K562 (cell line): Measurements from ENCODE around the gene NRARP. TPM values are rescaled to one million over a fixed set of nuclear protein-coding genes. Genes with fewer than 3 reads are reported as not detected.

Experiments
- ATAC-seq: fragments of 200-7000 bp; cut with Tn5 transposase; 3 replicates; pipeline ENCODE4 v1.9.1; 2020; ENCODE audit warnings: moderate library complexity
- BruUV-seq: library from RNA; stranded (reverse); fragments of 400-500 nt; replicated peaks from 2 replicates; lab custom pipeline; 2021; lab: Mats Ljungman, UMichigan
- CTCF ChIA-PET: fragments of 300-600 bp; formaldehyde crosslinking; extraction: SDS; loops from one replicate; lab custom pipeline; 2021; ENCODE audit warnings: low intra/inter-chr PET ratio; lab: Yijun Ruan, JAX
- POLR2A ChIA-PET: fragments of 300-600, 350-650 bp; sonication (Branson Sonifier 250); formaldehyde crosslinking; extraction: SDS; loops from one replicate; lab custom pipeline; 2021; ENCODE audit warnings: antibody characterized with exemption, inconsistent platforms; lab: Yijun Ruan, JAX
- DNase-seq, 4 experiments: peaks; one replicate each; pipeline versions ENCODE4 v3.0.0 to v3.0.0-alpha.2; 2011 to 2018; ENCODE audit warnings: low spot score in 3 of 4, mixed read lengths in 3 of 4; ENCODE audit errors: extremely low read depth in 1 of 4
- FAIRE-seq: peaks from 2 replicates; lab custom pipeline; 2011; peaks lifted over from hg19 to GRCh38; lab: Jason Lieb, UNC
- H2AFZ ChIP-seq: 2 replicates; pipeline ENCODE4 v1.6.0; 2011; ENCODE audit warnings: low read depth, low read length, control low read depth, inconsistent platforms
- H3K27ac ChIP-seq: fragments of 200-600 bp; 3 replicates; pipeline ENCODE4 v1.8.0; 2011; ENCODE audit warnings: low read depth, mild to moderate bottlenecking, control low read depth, inconsistent platforms, low read length, moderate library complexity, mixed read lengths; ENCODE audit errors: extremely low read depth
- H3K27me3 ChIP-seq, 2 experiments: fragments of 300-600 bp in 1 of 2; 2 replicates in 1 of 2; 3 replicates in 1 of 2; pipeline versions ENCODE4 v1.6.0 to v1.8.0; 2011; ENCODE audit warnings: inconsistent platforms in 2 of 2, low read length in 2 of 2, mild to moderate bottlenecking in 1 of 2, mixed read lengths in 1 of 2, moderate library complexity in 1 of 2; ENCODE audit not compliant: control insufficient read depth in 2 of 2, insufficient read depth in 2 of 2
- H3K36me3 ChIP-seq: fragments of 300-600 bp; 3 replicates; pipeline ENCODE4 v1.8.0; 2011; ENCODE audit warnings: mild to moderate bottlenecking, low read length, inconsistent platforms; ENCODE audit not compliant: control insufficient read depth, insufficient read depth
- H3K4me1 ChIP-seq, 2 experiments: fragments of 200-600 bp in 1 of 2; replicated peaks in 1 of 2; 2 replicates in 1 of 2; 3 replicates in 1 of 2; pipeline versions ENCODE4 v1.5.1 to v1.8.0; 2011; ENCODE audit warnings: inconsistent platforms in 2 of 2, low read length in 2 of 2, mild to moderate bottlenecking in 1 of 2, mixed read lengths in 1 of 2, moderate library complexity in 1 of 2; ENCODE audit not compliant: control insufficient read depth in 2 of 2, insufficient read depth in 2 of 2
- H3K4me2 ChIP-seq: 2 replicates; pipeline ENCODE4 v1.6.1; 2011; ENCODE audit warnings: low read length, control low read depth, inconsistent platforms, mixed read lengths; ENCODE audit not compliant: insufficient read depth
- H3K4me3 ChIP-seq: fragments of 200-600 bp; sonication (generic), shearing (Covaris generic); 2 replicates; pipeline ENCODE4 v1.5.1; 2016; ENCODE audit warnings: control low read depth, inconsistent platforms
- H3K79me2 ChIP-seq: fragments of 200-600 bp; 3 replicates; pipeline ENCODE4 v1.8.0; 2011; ENCODE audit warnings: low read length, inconsistent platforms; ENCODE audit not compliant: control insufficient read depth, insufficient read depth
- H3K9ac ChIP-seq, 2 experiments: 2 replicates each; pipeline versions ENCODE4 v1.6.0 to v1.6.1; 2011; ENCODE audit warnings: low read depth in 2 of 2, low read length in 2 of 2, control low read depth in 1 of 2, inconsistent platforms in 1 of 2, mild to moderate bottlenecking in 1 of 2, mixed read lengths in 1 of 2; ENCODE audit not compliant: insufficient read depth in 1 of 2
- H3K9me1 ChIP-seq: one replicate; pipeline ENCODE4 v1.6.0; 2011; ENCODE audit warnings: inconsistent platforms, mild to moderate bottlenecking, low read length, moderate library complexity; ENCODE audit not compliant: control insufficient read depth, insufficient read depth
- H3K9me3 ChIP-seq: replicated peaks from 2 replicates; pipeline ENCODE4 v1.5.1; 2011; ENCODE audit warnings: low read depth, low read length, inconsistent platforms; ENCODE audit not compliant: control insufficient read depth, insufficient read depth
- H4K20me1 ChIP-seq: replicated peaks from 2 replicates; pipeline ENCODE4 v1.6.1; 2011; ENCODE audit warnings: low read length, inconsistent platforms, mixed read lengths; ENCODE audit not compliant: control insufficient read depth, insufficient read depth
- ADNP ChIP-seq: fragments of 200-800 bp; sonication (Bioruptor generic); IDR thresholded peaks from 2 replicates; pipeline ENCODE4 v1.6.1; 2016; ENCODE audit warnings: missing genetic modification characterization, missing compliant biosample characterization
- ESRRA ChIP-seq: fragments of 450-650 bp; IDR thresholded peaks from 2 replicates; pipeline ENCODE4 v1.6.1; 2014; ENCODE audit warnings: low read depth, mild to moderate bottlenecking, moderate library complexity, borderline replicate concordance
- ETV6 ChIP-seq, 3 experiments: fragments of 150-350 bp in 1 of 3; sonication (generic) in 1 of 3; formaldehyde crosslinking in 1 of 3; IDR thresholded peaks; 2 replicates each; pipeline versions ENCODE4 v1.6.1 to v1.8.0; 2014 to 2022; ENCODE audit warnings: borderline replicate concordance in 2 of 3, low read depth in 2 of 3, antibody characterized with exemption in 1 of 3, low read length in 1 of 3, mild to moderate bottlenecking in 1 of 3, missing genetic modification reagents in 1 of 3
- ZNF766 ChIP-seq: fragments of 200-800 bp; sonication (Bioruptor generic); conservative IDR thresholded peaks from 2 replicates; pipeline ENCODE4 v1.6.1; 2016; ENCODE audit warnings: missing genetic modification characterization, missing compliant biosample characterization
- ZNF830 ChIP-seq: fragments of 250-450 bp; sonication (Bioruptor Pico); IDR thresholded peaks from 2 replicates; pipeline ENCODE4 v1.5.0; 2021; ENCODE audit warnings: mild to moderate bottlenecking
- WGBS: fragments of 100-300 bp; shearing (Covaris generic); methylation state at CpG from one replicate; pipeline ENCODE4 v1.1.6; 2016; ENCODE audit warnings: low coverage, mixed read lengths; ENCODE audit not compliant: insufficient coverage; ENCODE audit errors: missing lambda C conversion rate; 5-methylcytosine and 5-hydroxymethylcytosine counted together
- in situ Hi-C: fragments of 300-500 bp; cut with MboI; formaldehyde crosslinking; loops from 4 replicates; pipeline ENCODE4 v1.15.0; 2018; ENCODE audit warnings: inconsistent platforms, mixed read lengths
- intact Hi-C: fragments of 100-400 bp; cut with micrococcal nuclease; formaldehyde crosslinking; loops from 2 replicates; pipeline ENCODE4 v1.14.2; 2022
- polyA plus RNA-seq, 8 experiments: library from polyadenylated mRNA; depleted of rRNA in 4 of 8; stranded (reverse) in 5 of 8; unstranded in 3 of 8; fragments of >200 nt; fragmentation: Nextera tagmentation in 2 of 8; fragmentation: Illumina TruSeq in 1 of 8; extraction: Ambion mirVana in 2 of 8; extraction: Trizol in 1 of 8; gene quantifications; 2 replicates each; pipeline versions ENCODE4 v1.2.1 to v1.2.3, GENCODE V29; 2011 to 2014; ENCODE audit warnings: inconsistent platforms in 1 of 8, missing spikeins in 1 of 8
- total RNA-seq, 7 experiments: library from RNA; depleted of rRNA in 6 of 7; stranded (reverse); fragments of >200 nt in 6 of 7; fragmentation: Illumina TruSeq in 2 of 7; extraction: Trizol in 2 of 7; gene quantifications; 2 replicates each; pipeline versions ENCODE4 v1.2.1 to v1.2.3, GENCODE V29; 2011 to 2021; ENCODE audit warnings: low replicate concordance in 1 of 7
- TF ChIP-seq, protein P1 (sequence below), 2 experiments: fragments of 450-650 bp in 1 of 2; sonication (generic) in 1 of 2; formaldehyde crosslinking in 1 of 2; IDR thresholded peaks; 2 replicates each; pipeline versions ENCODE4 v1.7.1 to v1.9.0; 2016 to 2022; ENCODE audit warnings: inconsistent platforms in 1 of 2, mild to moderate bottlenecking in 1 of 2, missing genetic modification reagents in 1 of 2
- TF ChIP-seq, protein P2 (sequence below), 2 experiments: IDR thresholded peaks; 2 replicates each; pipeline ENCODE4 v1.6.1; 2012; ENCODE audit warnings: improper control_type of control experiment in 2 of 2, low read depth in 2 of 2, low read length in 2 of 2, borderline replicate concordance in 1 of 2

Gene NRARP
- total and polyA plus RNA-seq, 9 of the 15 experiments (the other 6 are each of a cell fraction or from before 2014, with no cell fraction given) = 2.0 to 24.5 (median 7.2) TPM; not detected in 2

DNA sequence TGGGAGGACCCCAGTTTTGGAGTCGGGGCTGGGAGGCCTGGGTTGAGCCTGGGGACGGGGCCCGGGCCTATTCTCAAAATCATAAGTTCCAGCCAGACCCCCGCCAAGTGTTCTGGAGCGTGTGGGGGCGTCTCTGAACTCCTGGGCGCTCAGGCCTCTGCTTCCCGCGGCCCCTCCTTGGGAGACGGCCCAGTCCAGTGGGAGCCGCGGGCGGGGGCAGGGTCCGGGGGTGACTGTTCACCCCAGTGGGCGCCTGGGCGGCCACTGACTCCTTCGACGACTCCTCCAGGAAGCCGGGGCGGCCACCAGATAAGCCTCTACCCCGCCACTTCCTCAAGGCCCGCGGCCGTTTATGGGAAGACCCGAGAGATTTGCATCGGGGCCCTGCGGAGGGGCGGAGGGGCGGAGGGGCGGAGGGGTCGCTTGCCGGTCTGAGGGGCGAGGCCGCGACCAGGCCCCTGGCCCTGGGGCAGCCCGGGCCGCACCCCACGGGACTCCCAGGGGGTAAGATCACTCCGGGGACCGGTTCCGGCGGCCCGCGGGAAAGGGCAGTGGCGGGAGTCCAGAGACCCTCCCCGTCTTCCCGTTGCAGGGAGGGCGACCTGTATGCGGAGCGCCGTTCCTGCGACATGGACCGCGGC is 23.9 kb downstream of the NRARP start:
- H3K36me3 ChIP-seq = peaks cover 49% of the 10 kb centered on the region; the same call in 1 of the 3 replicates
- FAIRE-seq (no peak), ATAC-seq (peak; percentile 48), DNase-seq (peak; percentile 64 to 72 (median 65))
- peak overlapping the region; percentile 82 for H3K4me2 ChIP-seq
- H2AFZ ChIP-seq = peak overlapping the region; percentile 51; the same call in 1 of the 2 replicates
- peak overlapping the region; percentile 91 to 92 for H3K9ac ChIP-seq
- peak overlapping the region; percentile 88 for H3K4me3 ChIP-seq
- BruUV-seq = TSS peak; percentile 63
- H3K27me3 ChIP-seq = no peaks in the 10 kb centered on the region
- 2% methylated on average over 39 of the region's 54 CpGs for WGBS
- H3K9me3 ChIP-seq = no peaks in the 10 kb centered on the region
- H3K27ac ChIP-seq = peak overlapping the region; percentile 98
- intact Hi-C loops = no loop called here
- CTCF ChIA-PET = interaction anchor here (0.8 to 2.3 kb wide), 2 partner anchors 17 to 145 kb away, joined by 4 to 8 read pairs; partner anchors contain the start of genes EXD3 and NOXA1
- POLR2A ChIA-PET = interaction anchor here (0.6 to 2.6 kb wide), 9 partner anchors 9 to 275 kb away, joined by 3 to 23 read pairs (median 5); partner anchors contain the start of gene TUBB4B
- no peaks in the 10 kb centered on the region for H4K20me1 ChIP-seq
- no peaks in the 10 kb centered on the region for H3K9me1 ChIP-seq
- H3K4me1 ChIP-seq = peaks cover 17 to 86% of the 10 kb centered on the region in 2 experiments
- peaks cover 37% of the 10 kb centered on the region for H3K79me2 ChIP-seq
- in situ Hi-C loops = no loop called here
- TF ChIP-seq ADNP = no peak
- no peak for TF ChIP-seq ZNF766
- no peak; a peak in 2 of 4 replicates for TF ChIP-seq ETV6 (IDR thresholded peaks at IDR 0.05; ENCODE audit: borderline replicate concordance in 1 of 2, low read depth in 2 of 2, low read length in 1 of 2)
- TF ChIP-seq ETV6 (CRISPR knock-in tag; IDR thresholded peaks at IDR 0.05; ENCODE audit: borderline replicate concordance) = 0 out of 2 replicates have a peak, but pooled peaks have one; percentile 8
- TF ChIP-seq, protein P1, sequence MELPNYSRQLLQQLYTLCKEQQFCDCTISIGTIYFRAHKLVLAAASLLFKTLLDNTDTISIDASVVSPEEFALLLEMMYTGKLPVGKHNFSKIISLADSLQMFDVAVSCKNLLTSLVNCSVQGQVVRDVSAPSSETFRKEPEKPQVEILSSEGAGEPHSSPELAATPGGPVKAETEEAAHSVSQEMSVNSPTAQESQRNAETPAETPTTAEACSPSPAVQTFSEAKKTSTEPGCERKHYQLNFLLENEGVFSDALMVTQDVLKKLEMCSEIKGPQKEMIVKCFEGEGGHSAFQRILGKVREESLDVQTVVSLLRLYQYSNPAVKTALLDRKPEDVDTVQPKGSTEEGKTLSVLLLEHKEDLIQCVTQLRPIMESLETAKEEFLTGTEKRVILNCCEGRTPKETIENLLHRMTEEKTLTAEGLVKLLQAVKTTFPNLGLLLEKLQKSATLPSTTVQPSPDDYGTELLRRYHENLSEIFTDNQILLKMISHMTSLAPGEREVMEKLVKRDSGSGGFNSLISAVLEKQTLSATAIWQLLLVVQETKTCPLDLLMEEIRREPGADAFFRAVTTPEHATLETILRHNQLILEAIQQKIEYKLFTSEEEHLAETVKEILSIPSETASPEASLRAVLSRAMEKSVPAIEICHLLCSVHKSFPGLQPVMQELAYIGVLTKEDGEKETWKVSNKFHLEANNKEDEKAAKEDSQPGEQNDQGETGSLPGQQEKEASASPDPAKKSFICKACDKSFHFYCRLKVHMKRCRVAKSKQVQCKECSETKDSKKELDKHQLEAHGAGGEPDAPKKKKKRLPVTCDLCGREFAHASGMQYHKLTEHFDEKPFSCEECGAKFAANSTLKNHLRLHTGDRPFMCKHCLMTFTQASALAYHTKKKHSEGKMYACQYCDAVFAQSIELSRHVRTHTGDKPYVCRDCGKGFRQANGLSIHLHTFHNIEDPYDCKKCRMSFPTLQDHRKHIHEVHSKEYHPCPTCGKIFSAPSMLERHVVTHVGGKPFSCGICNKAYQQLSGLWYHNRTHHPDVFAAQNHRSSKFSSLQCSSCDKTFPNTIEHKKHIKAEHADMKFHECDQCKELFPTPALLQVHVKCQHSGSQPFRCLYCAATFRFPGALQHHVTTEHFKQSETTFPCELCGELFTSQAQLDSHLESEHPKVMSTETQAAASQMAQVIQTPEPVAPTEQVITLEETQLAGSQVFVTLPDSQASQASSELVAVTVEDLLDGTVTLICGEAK (IDR thresholded peaks at IDR 0.05) = no peak
- TF ChIP-seq, protein P1 (CRISPR knock-in tag; IDR thresholded peaks at IDR 0.05) = no peak
- no peak for TF ChIP-seq ESRRA
- TF ChIP-seq ZNF830 (CRISPR knock-in tag) = no peak
- TF ChIP-seq, protein P2, sequence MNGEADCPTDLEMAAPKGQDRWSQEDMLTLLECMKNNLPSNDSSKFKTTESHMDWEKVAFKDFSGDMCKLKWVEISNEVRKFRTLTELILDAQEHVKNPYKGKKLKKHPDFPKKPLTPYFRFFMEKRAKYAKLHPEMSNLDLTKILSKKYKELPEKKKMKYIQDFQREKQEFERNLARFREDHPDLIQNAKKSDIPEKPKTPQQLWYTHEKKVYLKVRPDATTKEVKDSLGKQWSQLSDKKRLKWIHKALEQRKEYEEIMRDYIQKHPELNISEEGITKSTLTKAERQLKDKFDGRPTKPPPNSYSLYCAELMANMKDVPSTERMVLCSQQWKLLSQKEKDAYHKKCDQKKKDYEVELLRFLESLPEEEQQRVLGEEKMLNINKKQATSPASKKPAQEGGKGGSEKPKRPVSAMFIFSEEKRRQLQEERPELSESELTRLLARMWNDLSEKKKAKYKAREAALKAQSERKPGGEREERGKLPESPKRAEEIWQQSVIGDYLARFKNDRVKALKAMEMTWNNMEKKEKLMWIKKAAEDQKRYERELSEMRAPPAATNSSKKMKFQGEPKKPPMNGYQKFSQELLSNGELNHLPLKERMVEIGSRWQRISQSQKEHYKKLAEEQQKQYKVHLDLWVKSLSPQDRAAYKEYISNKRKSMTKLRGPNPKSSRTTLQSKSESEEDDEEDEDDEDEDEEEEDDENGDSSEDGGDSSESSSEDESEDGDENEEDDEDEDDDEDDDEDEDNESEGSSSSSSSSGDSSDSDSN (IDR thresholded peaks at IDR 0.05; ENCODE audit: borderline replicate concordance in 1 of 2, low read depth in 2 of 2, low read length in 2 of 2) = peak in 1 of 2 experiments; percentile 54; a peak in 1 of 4 replicates
